AG09309 (cell line): Measurements from ENCODE around the gene ZNF350.

ENCODE experiments used
- DNase-seq: peaks from one replicate; pipeline ENCODE4 v3.0.0-alpha.2; 2010; ENCODE audit warnings: low read depth
- H3K4me3 ChIP-seq: 2 replicates; pipeline ENCODE4 v1.5.1; 2011; ENCODE audit warnings: mild to moderate bottlenecking, low read depth, low read length, moderate library complexity; ENCODE audit not compliant: control insufficient read depth
- TF ChIP-seq, protein P1 (sequence below): IDR thresholded peaks from 2 replicates; pipeline ENCODE4 v1.5.1; 2011; ENCODE audit warnings: mild to moderate bottlenecking, low read depth, low read length, inconsistent platforms; ENCODE audit not compliant: insufficient read depth, control insufficient read depth; ENCODE audit errors: missing control alignments

Gene ZNF350

DNA sequence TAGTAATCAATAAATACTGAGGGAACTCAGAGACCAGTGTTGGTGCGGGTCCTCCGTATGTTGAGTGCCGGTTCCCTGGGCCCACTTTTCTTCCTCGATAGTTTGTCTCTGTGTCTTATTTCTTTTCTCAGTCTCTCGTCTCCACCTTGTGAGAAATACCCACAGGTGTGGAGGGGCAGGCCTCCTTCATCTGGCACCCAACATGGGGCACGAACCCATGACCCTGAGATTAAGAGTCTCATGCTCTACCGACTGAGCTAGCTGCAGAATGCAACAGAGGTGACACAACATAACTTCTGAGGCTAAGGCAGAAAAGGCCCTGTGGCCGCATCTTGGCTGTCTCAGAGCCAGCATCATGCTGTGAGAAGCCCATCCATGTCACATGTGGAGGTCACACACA lies 64.7 kb downstream of the ZNF350 start:
- no peak for DNase-seq
- H3K4me3 ChIP-seq = no peak overlapping the region
- TF ChIP-seq, protein P1, sequence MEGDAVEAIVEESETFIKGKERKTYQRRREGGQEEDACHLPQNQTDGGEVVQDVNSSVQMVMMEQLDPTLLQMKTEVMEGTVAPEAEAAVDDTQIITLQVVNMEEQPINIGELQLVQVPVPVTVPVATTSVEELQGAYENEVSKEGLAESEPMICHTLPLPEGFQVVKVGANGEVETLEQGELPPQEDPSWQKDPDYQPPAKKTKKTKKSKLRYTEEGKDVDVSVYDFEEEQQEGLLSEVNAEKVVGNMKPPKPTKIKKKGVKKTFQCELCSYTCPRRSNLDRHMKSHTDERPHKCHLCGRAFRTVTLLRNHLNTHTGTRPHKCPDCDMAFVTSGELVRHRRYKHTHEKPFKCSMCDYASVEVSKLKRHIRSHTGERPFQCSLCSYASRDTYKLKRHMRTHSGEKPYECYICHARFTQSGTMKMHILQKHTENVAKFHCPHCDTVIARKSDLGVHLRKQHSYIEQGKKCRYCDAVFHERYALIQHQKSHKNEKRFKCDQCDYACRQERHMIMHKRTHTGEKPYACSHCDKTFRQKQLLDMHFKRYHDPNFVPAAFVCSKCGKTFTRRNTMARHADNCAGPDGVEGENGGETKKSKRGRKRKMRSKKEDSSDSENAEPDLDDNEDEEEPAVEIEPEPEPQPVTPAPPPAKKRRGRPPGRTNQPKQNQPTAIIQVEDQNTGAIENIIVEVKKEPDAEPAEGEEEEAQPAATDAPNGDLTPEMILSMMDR = no peak

DNA sequence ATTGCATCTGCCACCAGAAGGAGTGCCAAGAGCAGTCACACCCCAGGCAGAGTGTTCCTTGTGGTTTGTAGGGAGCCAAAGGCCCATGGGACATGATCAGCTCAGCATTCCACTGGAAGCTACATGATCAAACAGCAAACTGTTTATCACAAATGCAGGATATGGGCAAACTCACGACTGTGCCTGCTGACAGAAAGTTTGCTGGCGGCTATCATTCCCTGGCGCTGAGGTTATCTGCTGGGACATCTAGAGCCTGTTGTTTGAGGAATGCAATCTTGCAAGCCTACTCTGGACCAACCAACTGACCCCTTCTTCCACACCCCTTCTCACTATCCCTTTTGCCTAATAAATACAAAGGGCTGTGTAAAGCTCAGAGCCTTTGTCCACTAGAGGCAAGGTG lies 67.0 kb downstream of the ZNF350 start:
- TF ChIP-seq, protein P1 = no peak
- DNase-seq = no peak
- no peak overlapping the region for H3K4me3 ChIP-seq

GRCh38 chr19:51916167-51916566 lies 70.5 kb downstream of the ZNF350 start:
- no peak for DNase-seq
- TF ChIP-seq, protein P1 = no peak
- no peak overlapping the region for H3K4me3 ChIP-seq

DNA sequence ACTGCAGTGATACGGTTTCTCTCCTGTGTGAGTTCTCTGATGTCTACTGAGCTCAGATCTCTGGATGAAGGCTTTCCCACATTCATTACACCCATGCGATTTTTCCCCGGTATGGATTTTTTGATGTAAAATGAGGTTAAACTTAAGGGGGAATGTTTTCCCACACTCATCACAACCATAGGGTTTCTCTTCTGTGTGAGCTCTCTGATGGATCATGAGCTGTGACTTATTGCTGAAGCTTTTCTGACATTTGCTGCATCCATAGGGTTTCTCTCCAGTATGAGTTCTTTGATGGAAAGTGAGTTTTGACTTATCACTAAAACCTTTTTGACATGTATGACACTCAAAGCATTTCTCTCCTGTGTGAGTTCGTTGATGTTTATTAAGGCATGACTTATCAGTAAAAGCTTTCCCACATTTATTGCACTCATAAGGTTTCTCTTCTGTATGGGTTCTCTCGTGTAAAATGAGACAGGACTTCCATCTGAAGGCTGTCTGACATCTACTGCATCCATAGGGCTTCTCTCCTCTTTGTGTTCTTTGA lies 71.2 kb downstream of the ZNF350 start:
- DNase-seq = no peak
- TF ChIP-seq, protein P1 = no peak
- H3K4me3 ChIP-seq = no peak overlapping the region
